ENCODE data around the gene ATP2A1.

ATP2A1 gene

GRCh38 chr16:28902909-28903308 is 24.6 kb downstream of the ATP2A1 start:
- no peak for DNase-seq (ENCODE audit: low read depth in 1 of 2, low spot score in 1 of 2)
- Histone ChIP-seq H3K27me3 (ENCODE audit: insufficient read depth, poor library complexity, severe bottlenecking) (no peaks in the 10 kb centered on the region), H3K4me3 (replicated peaks; ENCODE audit: insufficient read depth, low read length) (no peak overlapping the region), H3K27ac (replicated peaks) (no peak overlapping the region)
- no peak for TF ChIP-seq GABPA (IDR thresholded peaks at IDR 0.05; ENCODE audit: low read depth)
- TF ChIP-seq, protein P1, sequence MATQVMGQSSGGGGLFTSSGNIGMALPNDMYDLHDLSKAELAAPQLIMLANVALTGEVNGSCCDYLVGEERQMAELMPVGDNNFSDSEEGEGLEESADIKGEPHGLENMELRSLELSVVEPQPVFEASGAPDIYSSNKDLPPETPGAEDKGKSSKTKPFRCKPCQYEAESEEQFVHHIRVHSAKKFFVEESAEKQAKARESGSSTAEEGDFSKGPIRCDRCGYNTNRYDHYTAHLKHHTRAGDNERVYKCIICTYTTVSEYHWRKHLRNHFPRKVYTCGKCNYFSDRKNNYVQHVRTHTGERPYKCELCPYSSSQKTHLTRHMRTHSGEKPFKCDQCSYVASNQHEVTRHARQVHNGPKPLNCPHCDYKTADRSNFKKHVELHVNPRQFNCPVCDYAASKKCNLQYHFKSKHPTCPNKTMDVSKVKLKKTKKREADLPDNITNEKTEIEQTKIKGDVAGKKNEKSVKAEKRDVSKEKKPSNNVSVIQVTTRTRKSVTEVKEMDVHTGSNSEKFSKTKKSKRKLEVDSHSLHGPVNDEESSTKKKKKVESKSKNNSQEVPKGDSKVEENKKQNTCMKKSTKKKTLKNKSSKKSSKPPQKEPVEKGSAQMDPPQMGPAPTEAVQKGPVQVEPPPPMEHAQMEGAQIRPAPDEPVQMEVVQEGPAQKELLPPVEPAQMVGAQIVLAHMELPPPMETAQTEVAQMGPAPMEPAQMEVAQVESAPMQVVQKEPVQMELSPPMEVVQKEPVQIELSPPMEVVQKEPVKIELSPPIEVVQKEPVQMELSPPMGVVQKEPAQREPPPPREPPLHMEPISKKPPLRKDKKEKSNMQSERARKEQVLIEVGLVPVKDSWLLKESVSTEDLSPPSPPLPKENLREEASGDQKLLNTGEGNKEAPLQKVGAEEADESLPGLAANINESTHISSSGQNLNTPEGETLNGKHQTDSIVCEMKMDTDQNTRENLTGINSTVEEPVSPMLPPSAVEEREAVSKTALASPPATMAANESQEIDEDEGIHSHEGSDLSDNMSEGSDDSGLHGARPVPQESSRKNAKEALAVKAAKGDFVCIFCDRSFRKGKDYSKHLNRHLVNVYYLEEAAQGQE (IDR thresholded peaks at IDR 0.05; ENCODE audit: insufficient replicate concordance, low read depth), result no peak
- TF ChIP-seq SPI1 (IDR thresholded peaks at IDR 0.05; ENCODE audit: borderline replicate concordance, low read depth), result peak; percentile 35; the same call in 1 of the 2 replicates

- no peak for TF ChIP-seq GABPA (IDR thresholded peaks at IDR 0.05; ENCODE audit: low read depth)
- no peak for TF ChIP-seq SPI1 (IDR thresholded peaks at IDR 0.05; ENCODE audit: borderline replicate concordance, low read depth)
- TF ChIP-seq, protein P1 (IDR thresholded peaks at IDR 0.05; ENCODE audit: insufficient replicate concordance, low read depth), result no peak
- TF ChIP-seq POLR2AphosphoS5 (IDR thresholded peaks at IDR 0.05; ENCODE audit: low read depth), result no peak
- TF ChIP-seq, protein P2, sequence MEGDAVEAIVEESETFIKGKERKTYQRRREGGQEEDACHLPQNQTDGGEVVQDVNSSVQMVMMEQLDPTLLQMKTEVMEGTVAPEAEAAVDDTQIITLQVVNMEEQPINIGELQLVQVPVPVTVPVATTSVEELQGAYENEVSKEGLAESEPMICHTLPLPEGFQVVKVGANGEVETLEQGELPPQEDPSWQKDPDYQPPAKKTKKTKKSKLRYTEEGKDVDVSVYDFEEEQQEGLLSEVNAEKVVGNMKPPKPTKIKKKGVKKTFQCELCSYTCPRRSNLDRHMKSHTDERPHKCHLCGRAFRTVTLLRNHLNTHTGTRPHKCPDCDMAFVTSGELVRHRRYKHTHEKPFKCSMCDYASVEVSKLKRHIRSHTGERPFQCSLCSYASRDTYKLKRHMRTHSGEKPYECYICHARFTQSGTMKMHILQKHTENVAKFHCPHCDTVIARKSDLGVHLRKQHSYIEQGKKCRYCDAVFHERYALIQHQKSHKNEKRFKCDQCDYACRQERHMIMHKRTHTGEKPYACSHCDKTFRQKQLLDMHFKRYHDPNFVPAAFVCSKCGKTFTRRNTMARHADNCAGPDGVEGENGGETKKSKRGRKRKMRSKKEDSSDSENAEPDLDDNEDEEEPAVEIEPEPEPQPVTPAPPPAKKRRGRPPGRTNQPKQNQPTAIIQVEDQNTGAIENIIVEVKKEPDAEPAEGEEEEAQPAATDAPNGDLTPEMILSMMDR (IDR thresholded peaks at IDR 0.05; ENCODE audit: insufficient read depth, low read length), result no peak
These were observed 25.2 kb downstream of the ATP2A1 start for GRCh38 chr16:28903344-28904042.

DNA sequence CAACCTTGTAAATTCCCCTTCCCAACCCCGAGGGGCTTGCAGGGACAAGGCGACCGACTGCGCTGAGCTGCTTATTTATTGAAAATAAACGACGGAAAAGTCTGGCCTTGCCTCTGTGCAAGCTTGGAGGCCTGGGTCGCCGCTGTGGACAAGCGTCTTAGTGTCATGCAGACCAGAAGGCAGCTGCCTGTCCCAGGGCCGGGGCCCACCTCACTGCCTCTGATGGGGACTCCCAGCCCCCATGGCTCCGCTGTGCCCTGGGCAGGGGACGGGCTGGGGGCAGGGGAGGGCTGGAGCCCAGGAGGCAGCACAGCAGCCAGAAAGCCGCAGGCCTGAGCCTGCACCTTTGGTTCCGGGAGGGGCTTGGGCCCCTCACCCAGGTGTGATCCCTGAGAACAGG is 26.1 kb downstream of the ATP2A1 start:
- H3K27ac ChIP-seq (replicated peaks), result no peak overlapping the region
- DNase-seq (ENCODE audit: low read depth in 1 of 2, low spot score in 1 of 2), result no peak
- no peak overlapping the region for H3K4me3 ChIP-seq (replicated peaks; ENCODE audit: insufficient read depth, low read length)
- TF ChIP-seq, protein P2 (IDR thresholded peaks at IDR 0.05; ENCODE audit: insufficient read depth, low read length), result no peak
- TF ChIP-seq, protein P1 (IDR thresholded peaks at IDR 0.05; ENCODE audit: insufficient replicate concordance, low read depth), result no peak
- H3K27me3 ChIP-seq (ENCODE audit: insufficient read depth, poor library complexity, severe bottlenecking), result no peaks in the 10 kb centered on the region

More at GRCh38 chr16:28903344-28904042, 25.2 kb downstream of the ATP2A1 start:
- no peak overlapping the region for H3K4me3 ChIP-seq (replicated peaks; ENCODE audit: insufficient read depth, low read length)
- no peak overlapping the region for H3K27ac ChIP-seq (replicated peaks)
- no peak for DNase-seq (ENCODE audit: low read depth in 1 of 2, low spot score in 1 of 2)
- H3K27me3 ChIP-seq (ENCODE audit: insufficient read depth, poor library complexity, severe bottlenecking), result no peaks in the 10 kb centered on the region

Data from HL-60 (cell line).